Glutamatergic neuron (in vitro differentiated cells): ENCODE measurements around the gene CD8B. TPM values are rescaled to one million over a fixed set of nuclear protein-coding genes. Genes with fewer than 3 reads are reported as not detected.

Experiments used
- DNase-seq: peaks from one replicate; pipeline ENCODE4 v3.0.0; 2022
- H3K27ac Mint-ChIP-seq: one replicate; pipeline ENCODE4 v1.8.0; 2020; ENCODE audit warnings: mild to moderate bottlenecking, mixed read lengths, inconsistent platforms; ENCODE audit not compliant: unreplicated experiment
- H3K27me3 Mint-ChIP-seq: one replicate; pipeline ENCODE4 v1.8.0; 2020; ENCODE audit warnings: mild to moderate bottlenecking, moderate library complexity, mixed read lengths, inconsistent platforms; ENCODE audit not compliant: unreplicated experiment
- H3K36me3 Mint-ChIP-seq: one replicate; pipeline ENCODE4 v1.8.0; 2020; ENCODE audit warnings: mild to moderate bottlenecking, mixed read lengths, inconsistent platforms; ENCODE audit not compliant: unreplicated experiment
- H3K4me1 Mint-ChIP-seq: one replicate; pipeline ENCODE4 v1.8.0; 2020; ENCODE audit warnings: mild to moderate bottlenecking, low read depth, mixed read lengths, inconsistent platforms; ENCODE audit not compliant: unreplicated experiment
- H3K4me3 Mint-ChIP-seq: one replicate; pipeline ENCODE4 v1.8.0; 2020; ENCODE audit warnings: mild to moderate bottlenecking, mixed read lengths, inconsistent platforms; ENCODE audit not compliant: unreplicated experiment
- H3K9me3 Mint-ChIP-seq: one replicate; pipeline ENCODE4 v1.8.0; 2020; ENCODE audit warnings: mild to moderate bottlenecking, moderate library complexity, mixed read lengths, inconsistent platforms; ENCODE audit not compliant: unreplicated experiment
- CTCF ChIP-seq: fragments of 200-600 bp; sonication (generic); IDR thresholded peaks from one replicate; pipeline ENCODE4 v1.5.0; 2021; ENCODE audit not compliant: partially characterized antibody, unreplicated experiment
- total RNA-seq: library from RNA; stranded (reverse); fragmentation: NEBNext Ultra II Directional; extraction: Animal tissue kit (Norgen Biotek cat#: 25700); gene quantifications from one replicate; pipeline ENCODE4 v1.2.1, GENCODE V29; 2021; ENCODE audit not compliant: unreplicated experiment

The CD8B gene
- total RNA-seq, 1 donor from 2014 or later: not detected

- Mint-ChIP-seq H3K27me3 (peaks cover 17% of the 10 kb centered on the region), H3K4me1 (peaks cover 2% of the 10 kb centered on the region), H3K27ac (no peak overlapping the region), H3K9me3 (peaks cover 4% of the 10 kb centered on the region), H3K36me3 (peaks cover 14% of the 10 kb centered on the region), H3K4me3 (peak overlapping the region; percentile 42)
- DNase-seq: no peak
- TF ChIP-seq CTCF: no peak
Observed at GRCh38 chr2:86790134-86790675, 71.5 kb downstream of the CD8B start.

- H3K27ac Mint-ChIP-seq: no peak overlapping the region
- H3K27me3 Mint-ChIP-seq: peaks cover 16% of the 10 kb centered on the region
- H3K36me3 Mint-ChIP-seq: peaks cover 14% of the 10 kb centered on the region
- H3K9me3 Mint-ChIP-seq: peaks cover 2% of the 10 kb centered on the region
- no peak for TF ChIP-seq CTCF
- peaks cover 2% of the 10 kb centered on the region for H3K4me1 Mint-ChIP-seq
- H3K4me3 Mint-ChIP-seq: peak overlapping the region; percentile 42
- DNase-seq: no peak
Observed at GRCh38 chr2:86789687-86790133, 72.0 kb downstream of the CD8B start.

GRCh38 chr2:86788881-86789686 is 72.6 kb downstream of the CD8B start:
- H3K4me1 Mint-ChIP-seq: peaks cover 2% of the 10 kb centered on the region
- peak; percentile 52 for DNase-seq
- no peak for TF ChIP-seq CTCF
- H3K27me3 Mint-ChIP-seq: peaks cover 14% of the 10 kb centered on the region
- no peak overlapping the region for H3K27ac Mint-ChIP-seq
- no peak overlapping the region for H3K4me3 Mint-ChIP-seq
- peaks cover 14% of the 10 kb centered on the region for H3K36me3 Mint-ChIP-seq
- peaks cover 2% of the 10 kb centered on the region for H3K9me3 Mint-ChIP-seq

GRCh38 chr2:86788165-86788564 is 73.5 kb downstream of the CD8B start:
- no peak for TF ChIP-seq CTCF
- no peak for DNase-seq
- Mint-ChIP-seq H3K27ac (no peak overlapping the region), H3K4me3 (no peak overlapping the region), H3K9me3 (peaks cover 2% of the 10 kb centered on the region), H3K4me1 (peaks cover 2% of the 10 kb centered on the region), H3K36me3 (peaks cover 11% of the 10 kb centered on the region), H3K27me3 (peaks cover 14% of the 10 kb centered on the region)

- peaks cover 7% of the 10 kb centered on the region for H3K36me3 Mint-ChIP-seq
- DNase-seq: no peak
- no peak overlapping the region for H3K27ac Mint-ChIP-seq
- peaks cover 2% of the 10 kb centered on the region for H3K4me1 Mint-ChIP-seq
- TF ChIP-seq CTCF: no peak
- H3K9me3 Mint-ChIP-seq: peaks cover 2% of the 10 kb centered on the region
- H3K4me3 Mint-ChIP-seq: no peak overlapping the region
- peaks cover 14% of the 10 kb centered on the region for H3K27me3 Mint-ChIP-seq
Observed at GRCh38 chr2:86787736-86788135, 74.0 kb downstream of the CD8B start.
